Measurements from ENCODE around the gene EIF4ENIF1. TPM values are rescaled to one million over a fixed set of nuclear protein-coding genes. Genes with fewer than 3 reads are reported as not detected.
A peak's percentile ranks its signal among the peaks of the same experiment; 100 is the strongest.
"Not testable (repeated sequence)": the region's sequence is repeated elsewhere in the genome, so short reads cannot be mapped to it uniquely, and the experiment has no call there.

EIF4ENIF1 gene
- total RNA-seq, 1 donor from 2014 or later, result 27.2 TPM

- no peaks in the 10 kb centered on the region for H3K4me1 ChIP-seq
- H3K4me3 ChIP-seq, result no peak overlapping the region
- no peak overlapping the region for H3K27ac ChIP-seq
- H3K36me3 ChIP-seq, result peaks cover 100% of the 10 kb centered on the region
- no peak for TF ChIP-seq CTCF (IDR thresholded peaks at IDR 0.05)
- DNase-seq, result no peak
- intact Hi-C loops (cut with DNase I), result no loop called here
- H3K9me3 ChIP-seq, result no peaks in the 10 kb centered on the region
- no peaks in the 10 kb centered on the region for H3K27me3 ChIP-seq
- ATAC-seq, result peak; percentile 30
These were observed 49.8 kb downstream of the EIF4ENIF1 start for GRCh38 chr22:31439808-31440207.

- peaks cover 100% of the 10 kb centered on the region for H3K36me3 ChIP-seq
- H3K4me1 ChIP-seq, result no peaks in the 10 kb centered on the region
- no peaks in the 10 kb centered on the region for H3K9me3 ChIP-seq
- no peak overlapping the region for H3K4me3 ChIP-seq
- ATAC-seq (no peak), DNase-seq (no peak)
- intact Hi-C loops (cut with DNase I), result no loop called here
- H3K27ac ChIP-seq, result no peak overlapping the region
- no peaks in the 10 kb centered on the region for H3K27me3 ChIP-seq
- TF ChIP-seq CTCF (IDR thresholded peaks at IDR 0.05), result no peak
These were observed 53.5 kb downstream of the EIF4ENIF1 start for GRCh38 chr22:31436132-31436531.

- ATAC-seq (no peak), DNase-seq (no peak)
- TF ChIP-seq CTCF (IDR thresholded peaks at IDR 0.05), result no peak
- no peak overlapping the region for H3K4me3 ChIP-seq
- no peaks in the 10 kb centered on the region for H3K4me1 ChIP-seq
- intact Hi-C loops (cut with DNase I), result no loop called here
- no peaks in the 10 kb centered on the region for H3K27me3 ChIP-seq
- no peak overlapping the region for H3K27ac ChIP-seq
- H3K9me3 ChIP-seq, result no peaks in the 10 kb centered on the region
- peaks cover 97% of the 10 kb centered on the region for H3K36me3 ChIP-seq
These were observed 57.7 kb downstream of the EIF4ENIF1 start for GRCh38 chr22:31431950-31432349.

GRCh38 chr22:31425331-31426050, 64.2 kb downstream of the EIF4ENIF1 start:
- H3K27ac ChIP-seq, result no peak overlapping the region
- H3K9me3 ChIP-seq, result no peaks in the 10 kb centered on the region
- H3K4me1 ChIP-seq, result no peaks in the 10 kb centered on the region
- DNase-seq, result no peak
- H3K36me3 ChIP-seq, result peaks cover 98% of the 10 kb centered on the region
- no peak for ATAC-seq
- no peak overlapping the region for H3K4me3 ChIP-seq
- intact Hi-C loops (cut with DNase I), result no loop called here
- no peaks in the 10 kb centered on the region for H3K27me3 ChIP-seq
- TF ChIP-seq CTCF (IDR thresholded peaks at IDR 0.05), result no peak

GRCh38 chr22:31402350-31402749, 87.3 kb downstream of the EIF4ENIF1 start:
- H3K9me3 ChIP-seq; H3K4me3 ChIP-seq; intact Hi-C loops (cut with DNase I); H3K4me1 ChIP-seq; H3K27me3 ChIP-seq; H3K27ac ChIP-seq; ATAC-seq; DNase-seq: not testable (repeated sequence)
- H3K36me3 ChIP-seq, result peaks cover 60% of the 10 kb centered on the region

GRCh38 chr22:31400023-31400397, 89.6 kb downstream of the EIF4ENIF1 start:
- intact Hi-C loops (cut with DNase I), result no loop called here
- H3K27me3 ChIP-seq, result no peaks in the 10 kb centered on the region
- no peaks in the 10 kb centered on the region for H3K9me3 ChIP-seq
- H3K27ac ChIP-seq, result peak overlapping the region; percentile 87
- TF ChIP-seq CTCF (IDR thresholded peaks at IDR 0.05), result no peak
- peak overlapping the region; percentile 86 for H3K4me3 ChIP-seq
- H3K36me3 ChIP-seq, result peaks cover 37% of the 10 kb centered on the region
- DNase-seq, result no peak
- H3K4me1 ChIP-seq, result peaks cover 10% of the 10 kb centered on the region
- no peak for ATAC-seq

All from upper lobe of right lung (tissue), 1 donor.